Heart left ventricle (tissue), 16 donors: ENCODE measurements around the gene CCDC47. TPM values are rescaled to one million over a fixed set of nuclear protein-coding genes. Genes with fewer than 3 reads are reported as not detected.

ENCODE experiments used
- ATAC-seq, 4 donors: fragments of 200-7000 bp; cut with Tn5 transposase; one replicate each; pipeline ENCODE4 v1.9.1; 2020 to 2022; ENCODE audit warnings: moderate library complexity in 4 of 4, mild to moderate bottlenecking in 3 of 4, moderate number of reproducible peaks in 1 of 4
- DNase-seq, 5 donors: peaks; one replicate each; pipeline ENCODE4 v3.0.0-alpha.2; 2020
- H3K27ac ChIP-seq, 12 donors: fragments of 200-600 bp; sonication (generic) in 4 of 12; one replicate each; pipeline versions ENCODE4 v1.5.0 to v1.8.0; 2016 to 2022; ENCODE audit warnings: mild to moderate bottlenecking in 2 of 12
- H3K27me3 ChIP-seq, 9 donors: fragments of 200-600 bp; sonication (generic) in 2 of 9; one replicate each; pipeline versions ENCODE4 v1.5.1 to v1.8.0; 2016 to 2022; ENCODE audit warnings: mild to moderate bottlenecking in 3 of 9
- H3K36me3 ChIP-seq, 9 donors: fragments of 200-600 bp; sonication (generic) in 2 of 9; one replicate each; pipeline versions ENCODE4 v1.5.0 to v1.8.0; 2018 to 2022; ENCODE audit warnings: mild to moderate bottlenecking in 2 of 9
- H3K4me1 ChIP-seq, 12 donors: fragments of 200-600 bp; sonication (generic) in 4 of 12; one replicate each; pipeline versions ENCODE4 v1.5.0 to v1.8.0; 2016 to 2022; ENCODE audit warnings: mild to moderate bottlenecking in 3 of 12
- H3K4me3 ChIP-seq, 12 donors: fragments of 200-600 bp; sonication (generic) in 4 of 12; one replicate each; pipeline versions ENCODE4 v1.5.0 to v1.8.0; 2017 to 2022; ENCODE audit warnings: mild to moderate bottlenecking in 9 of 12, moderate library complexity in 4 of 12
- H3K9me3 ChIP-seq, 12 donors: fragments of 200-600 bp; sonication (generic) in 4 of 12; one replicate each; pipeline versions ENCODE4 v1.5.0 to v1.8.0; 2016 to 2022; ENCODE audit warnings: mild to moderate bottlenecking in 1 of 12
- CTCF ChIP-seq, 12 donors: fragments of 200-600 bp; sonication (generic) in 4 of 12; IDR thresholded peaks; one replicate each; pipeline versions ENCODE4 v1.5.0 to v1.8.0; 2018 to 2022; ENCODE audit warnings: antibody characterized with exemption in 12 of 12, mild to moderate bottlenecking in 5 of 12
- POLR2A ChIP-seq, 2 donors: fragments of 450-650 bp; IDR thresholded peaks; one replicate each; pipeline ENCODE4 v1.6.1; 2017; ENCODE audit warnings: antibody characterized with exemption in 2 of 2, mild to moderate bottlenecking in 2 of 2, moderate library complexity in 2 of 2
- WGBS, 4 donors: extraction: QIAGEN DNeasy Blood & Tissue Kit in 2 of 4; methylation state at CpG; one replicate each; pipeline versions ENCODE4 v1.1.5 to v1.1.7; 2013 to 2018; 5-methylcytosine and 5-hydroxymethylcytosine counted together
- intact Hi-C, 10 donors: fragments of 100-400 bp; cut with DNase I; formaldehyde crosslinking; loops; one replicate each; pipeline versions ENCODE4 v1.11.1 to v1.14.2; 2022
- long read RNA-seq, 3 donors: library from polyadenylated mRNA; unstranded; transcript quantifications; one replicate each; pipeline ENCODE4 v2.0.0, GENCODE V29; 2020 to 2021
- polyA plus RNA-seq, 2 donors: library from polyadenylated mRNA; stranded (reverse); fragments of 200-250 nt; gene quantifications; one replicate each; pipeline ENCODE4 v1.2.3, GENCODE V29; 2013
- total RNA-seq, 9 donors: library from RNA; depleted of rRNA in 2 of 9; stranded (reverse); fragments of >200 nt in 2 of 9; fragmentation: NEBNext Ultra II Directional in 3 of 9; extraction: Animal tissue kit (Norgen Biotek cat#: 25700) in 3 of 9; gene quantifications; one replicate each; pipeline versions ENCODE4 v1.1.0 to v1.2.4, GENCODE V29; 2016 to 2023
- donor health status: ischemic (EF 13 %, LVEDD 7.1; RV severe dilation, severe dysfunction).
- donor health status: healthy with polysubstance abuse.
- donor health status: DM: no; HTN: yes; CAD: no.
- donor health status: DM: no; HTN: no; CAD: no.
- donor health status: ischemic (EF 25% LVEDD 6.9; RV normal size, moderate dysfunction).
- donor health status: ischemic (EF 25% LVEDD 5.7; RV mildly dilated, moderate dysfunction).
- donor health status: healthy.
- donor health status: DM: yes; HTN: yes; CAD: no.
- donor health status: ischemic (EF 35%, LVEDD 5.7; RV mildly dilated, moderate dysfunction).
- donor health status: nonischemic (EF 11% LVEDD 7.7; RV severe dilation, severe dysfunction).
- donor health status: DM: yes; HTN: yes; CAD: no.
- donor health status: PGD.
- donor health status: ischemic (EF 29% LVEDD 5.4; RV normal size, mild dysfunction).
- donor health status: nonischemic (EF 23%, LVEDD 6.1; RV moderate dilation, normal function).

The CCDC47 gene, protein sequence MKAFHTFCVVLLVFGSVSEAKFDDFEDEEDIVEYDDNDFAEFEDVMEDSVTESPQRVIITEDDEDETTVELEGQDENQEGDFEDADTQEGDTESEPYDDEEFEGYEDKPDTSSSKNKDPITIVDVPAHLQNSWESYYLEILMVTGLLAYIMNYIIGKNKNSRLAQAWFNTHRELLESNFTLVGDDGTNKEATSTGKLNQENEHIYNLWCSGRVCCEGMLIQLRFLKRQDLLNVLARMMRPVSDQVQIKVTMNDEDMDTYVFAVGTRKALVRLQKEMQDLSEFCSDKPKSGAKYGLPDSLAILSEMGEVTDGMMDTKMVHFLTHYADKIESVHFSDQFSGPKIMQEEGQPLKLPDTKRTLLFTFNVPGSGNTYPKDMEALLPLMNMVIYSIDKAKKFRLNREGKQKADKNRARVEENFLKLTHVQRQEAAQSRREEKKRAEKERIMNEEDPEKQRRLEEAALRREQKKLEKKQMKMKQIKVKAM
- total RNA-seq (100 to 1,000 TPM in 2 of 9 donors, 10 to 100 TPM in 7; 54.4 to 115 (median 84.3) TPM), polyA plus RNA-seq (100 to 1,000 TPM in 1 of 2 donors, 10 to 100 TPM in 1; 38.4 to 139 TPM)
- long read RNA-seq, donor 1, transcript CCDC47-201 (13 exons, 3,466 nt), result major isoform, 124 of 135 reads
- long read RNA-seq, donor 1, partial matches to known transcripts, result 8 of 135 reads
- long read RNA-seq, donor 1, other reads (novel, unspliced or antisense), result 1 of 135 reads
- long read RNA-seq, donor 2, transcript CCDC47-201 (13 exons, 3,466 nt), result major isoform, 667 of 801 reads
- long read RNA-seq, donor 2, transcript CCDC47-204 (12 exons, 1,719 nt), result minor isoform, 56 of 801 reads
- long read RNA-seq, donor 2, partial matches to known transcripts, result 52 of 801 reads
- long read RNA-seq, donor 2, other reads (novel, unspliced or antisense), result 25 of 801 reads
- long read RNA-seq, donor 3, transcript CCDC47-201 (13 exons, 3,466 nt), result major isoform, 119 of 126 reads
- long read RNA-seq, donor 3, partial matches to known transcripts, result 3 of 126 reads
- long read RNA-seq, donor 3, other reads (novel, unspliced or antisense), result 2 of 126 reads

- DNase-seq (peak; percentile 98 to 99 (median 99)), ATAC-seq (peak; percentile 93 to 96 (median 96))
- WGBS, 4 donors, result 0% methylated on average over 36 to 74 of the region's 74 CpGs
- Histone ChIP-seq H3K36me3 (peaks cover 0 to 26% (median 10%) of the 10 kb centered on the region in 9 donors), H3K9me3 (no peaks in the 10 kb centered on the region), H3K4me1 (peaks cover 3 to 70% (median 43%) of the 10 kb centered on the region in 12 donors), H3K4me3 (peak within 1 kb of the TSS; percentile 65 to 99 (median 82)), H3K27ac (peak within 1 kb of the TSS; percentile 88 to 99 (median 98)), H3K27me3 (no peaks in the 10 kb centered on the region)
- TF ChIP-seq POLR2A (IDR thresholded peaks at IDR 0.05) (peak; percentile 79 to 97), CTCF (IDR thresholded peaks at IDR 0.05) (no peak)
- intact Hi-C loops, result loop anchor here in 5 of 10 donors (2.0 to 10.0 kb wide), 7 partner anchors 31 to 349 kb away; partner anchors contain the start of genes FTSJ3 (in 3 of the 5), PSMC5 (in 3 of the 5), SMARCD2 (in 2 of the 5) and DCAF7 (in 1 of the 5)
These were observed at the start of gene CCDC47 for GRCh38 chr17:63773272-63774140. CCDC47 (minus strand) TSS chr17:63773597; CDS start chr17:63766175, 7,422 bp downstream.

DNA sequence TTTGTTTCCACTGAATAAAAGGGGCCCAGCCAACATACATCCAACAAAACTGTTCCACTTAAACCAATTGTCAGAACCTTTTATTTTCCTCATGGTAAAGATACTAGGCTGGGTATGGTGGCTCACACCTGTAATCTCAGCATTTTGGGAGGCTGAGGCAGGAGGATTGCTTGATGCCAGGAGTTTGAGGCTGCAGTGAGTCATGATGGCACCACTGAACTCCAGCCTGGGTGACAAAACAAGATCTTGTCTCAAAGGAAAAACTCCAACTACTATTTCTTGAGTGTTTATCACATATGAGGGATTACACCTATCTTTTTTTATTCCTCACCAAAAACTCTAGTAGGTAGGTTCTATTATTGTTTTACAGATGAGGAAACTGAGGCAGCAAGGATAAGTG is 49.1 kb upstream of the CCDC47 start:
- no peak for TF ChIP-seq POLR2A (IDR thresholded peaks at IDR 0.05)
- no peak for TF ChIP-seq CTCF (IDR thresholded peaks at IDR 0.05)
- peaks cover 0 to 84% (median 83%) of the 10 kb centered on the region in 9 donors for H3K36me3 ChIP-seq
- peaks cover 2 to 24% (median 11%) of the 10 kb centered on the region in 12 donors for H3K4me1 ChIP-seq
- ATAC-seq (no peak), DNase-seq (no peak)
- H3K9me3 ChIP-seq, result no peaks in the 10 kb centered on the region
- no peak overlapping the region for H3K4me3 ChIP-seq
- H3K27me3 ChIP-seq, result no peaks in the 10 kb centered on the region
- no peak overlapping the region for H3K27ac ChIP-seq
- intact Hi-C loops, result loop anchor here in 4 of 10 donors (5.0 to 10.0 kb wide), 3 partner anchors 45 to 682 kb away; partner anchors contain the start of genes CCDC47 (in 2 of the 4), DDX42 (in 2 of the 4), CEP95 (in 1 of the 4) and DDX5 (in 1 of the 4)

GRCh38 chr17:63821804-63822203 is 48.4 kb upstream of the CCDC47 start:
- intact Hi-C loops, result loop anchor here in 4 of 10 donors (5.0 to 10.0 kb wide), 3 partner anchors 45 to 683 kb away; partner anchors contain the start of genes CCDC47 (in 2 of the 4), DDX42 (in 2 of the 4), CEP95 (in 1 of the 4) and DDX5 (in 1 of the 4)
- TF ChIP-seq POLR2A (IDR thresholded peaks at IDR 0.05), result no peak
- no peak for TF ChIP-seq CTCF (IDR thresholded peaks at IDR 0.05)
- Histone ChIP-seq H3K27me3 (no peaks in the 10 kb centered on the region), H3K27ac (peak overlapping the region in 1 of 12 donors; percentile 5), H3K36me3 (peaks cover 0 to 91% (median 90%) of the 10 kb centered on the region in 9 donors), H3K4me1 (peaks cover 2 to 24% (median 11%) of the 10 kb centered on the region in 12 donors), H3K4me3 (no peak overlapping the region), H3K9me3 (no peaks in the 10 kb centered on the region)
- ATAC-seq (no peak), DNase-seq (no peak)
- 61 to 64% (median 61%) methylated on average over 6 of the region's 6 CpGs for WGBS, 4 donors
